HG03460 (cell line): Measurements from ENCODE around the gene PFKFB4.
"Not testable (repeated sequence)": the region's sequence is repeated elsewhere in the genome, so short reads cannot be mapped to it uniquely, and the experiment has no call there.

Source experiments
- ATAC-seq: cut with Tn5 transposase; IDR thresholded peaks from one replicate; pipeline ENCODE4 v1.9.1; 2021; ENCODE audit not compliant: unreplicated experiment

Gene PFKFB4

DNA sequence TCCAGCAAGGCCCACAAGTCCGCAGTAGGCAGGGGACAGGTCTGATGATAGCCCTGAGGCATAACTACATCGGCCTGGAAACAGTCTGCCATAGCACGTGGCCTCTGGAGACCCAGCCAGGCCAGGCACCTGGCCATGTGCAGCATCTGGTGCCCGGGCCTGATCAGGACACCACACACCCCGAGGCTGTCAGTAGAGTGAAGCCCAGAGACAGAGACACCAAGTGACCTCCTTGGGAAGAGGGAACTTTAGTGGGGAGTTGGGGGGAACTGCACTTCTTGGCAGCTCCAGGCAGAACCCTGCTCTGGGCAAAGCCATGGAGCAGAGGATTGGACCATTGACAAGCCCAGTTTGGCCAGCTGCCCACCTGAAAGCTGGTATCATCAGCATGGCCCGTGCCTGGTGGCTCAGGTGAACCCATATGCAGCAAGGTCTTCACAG, 53.9 kb downstream of the PFKFB4 start:
- ATAC-seq, result no peak

DNA sequence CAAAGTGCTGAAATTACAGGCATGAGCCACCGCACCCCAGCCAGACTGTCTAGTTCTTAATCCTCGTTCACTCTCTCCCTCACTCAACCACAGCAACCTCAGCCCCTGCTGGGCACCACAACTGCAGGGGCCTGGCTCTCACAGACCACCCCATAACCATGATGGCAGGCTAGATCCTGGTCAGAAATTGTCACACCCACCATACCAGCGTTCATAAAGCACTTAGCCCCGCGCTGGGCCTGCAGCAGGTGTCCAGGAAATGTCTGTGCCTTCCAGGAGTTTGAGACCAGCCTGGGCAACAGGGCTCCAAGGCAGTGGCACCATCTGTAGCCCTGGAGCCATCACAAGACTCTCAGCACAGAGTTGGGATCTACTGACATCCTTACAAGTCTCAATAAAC, 54.5 kb downstream of the PFKFB4 start:
- no peak for ATAC-seq

DNA sequence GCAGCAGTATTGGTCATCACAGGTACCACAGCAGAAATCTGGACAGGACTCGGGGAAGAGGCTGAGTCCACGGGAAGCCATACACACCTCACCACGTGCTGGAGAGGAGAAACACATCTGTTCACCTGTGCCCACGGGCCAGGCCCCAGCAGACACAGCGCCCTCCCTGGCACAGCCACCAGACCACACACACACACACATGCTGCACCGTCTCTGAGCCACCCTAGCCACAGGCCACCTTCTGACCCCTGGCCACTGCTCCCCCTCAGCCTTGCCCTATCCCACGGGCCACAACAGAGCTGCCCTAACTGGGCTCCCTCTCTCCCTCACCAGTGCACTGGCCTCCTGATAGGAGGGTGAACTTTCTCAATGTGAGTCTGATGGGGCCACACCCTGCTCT, 55.4 kb downstream of the PFKFB4 start:
- ATAC-seq, result no peak

DNA sequence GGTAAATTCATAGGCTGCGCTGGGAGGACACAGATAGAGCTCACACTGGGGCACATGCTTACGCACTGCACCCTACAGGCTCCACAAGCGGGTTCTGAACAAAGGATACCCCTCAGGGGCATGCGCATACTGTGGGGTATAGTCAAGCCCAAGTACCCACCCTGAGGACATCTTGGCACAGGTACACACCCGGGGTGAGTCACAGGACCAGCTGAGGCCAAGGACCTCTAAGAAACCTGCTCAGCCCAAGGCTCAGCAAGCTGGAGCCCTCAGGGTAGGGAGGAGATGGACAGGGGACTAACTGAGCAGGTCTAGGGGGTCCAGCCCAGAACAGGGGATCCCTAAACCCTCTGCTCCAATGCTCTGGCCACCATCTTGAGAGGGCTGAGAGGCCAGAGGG, 55.9 kb downstream of the PFKFB4 start:
- ATAC-seq, result no peak

DNA sequence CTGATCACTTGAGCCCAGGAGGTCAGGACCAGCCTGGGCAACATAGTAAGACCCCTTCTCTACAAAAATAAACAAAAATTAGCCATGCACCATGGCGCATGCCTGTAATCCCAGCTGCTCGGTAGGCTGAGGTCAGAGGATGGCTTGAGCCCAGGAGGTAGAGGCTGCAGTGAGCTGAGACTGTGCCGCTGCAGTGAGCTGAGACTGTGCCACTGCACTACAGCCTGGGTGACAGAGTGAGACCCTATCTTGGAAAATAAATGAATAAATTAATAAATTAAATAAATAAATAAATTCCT, 63.5 kb downstream of the PFKFB4 start:
- no peak for ATAC-seq

DNA sequence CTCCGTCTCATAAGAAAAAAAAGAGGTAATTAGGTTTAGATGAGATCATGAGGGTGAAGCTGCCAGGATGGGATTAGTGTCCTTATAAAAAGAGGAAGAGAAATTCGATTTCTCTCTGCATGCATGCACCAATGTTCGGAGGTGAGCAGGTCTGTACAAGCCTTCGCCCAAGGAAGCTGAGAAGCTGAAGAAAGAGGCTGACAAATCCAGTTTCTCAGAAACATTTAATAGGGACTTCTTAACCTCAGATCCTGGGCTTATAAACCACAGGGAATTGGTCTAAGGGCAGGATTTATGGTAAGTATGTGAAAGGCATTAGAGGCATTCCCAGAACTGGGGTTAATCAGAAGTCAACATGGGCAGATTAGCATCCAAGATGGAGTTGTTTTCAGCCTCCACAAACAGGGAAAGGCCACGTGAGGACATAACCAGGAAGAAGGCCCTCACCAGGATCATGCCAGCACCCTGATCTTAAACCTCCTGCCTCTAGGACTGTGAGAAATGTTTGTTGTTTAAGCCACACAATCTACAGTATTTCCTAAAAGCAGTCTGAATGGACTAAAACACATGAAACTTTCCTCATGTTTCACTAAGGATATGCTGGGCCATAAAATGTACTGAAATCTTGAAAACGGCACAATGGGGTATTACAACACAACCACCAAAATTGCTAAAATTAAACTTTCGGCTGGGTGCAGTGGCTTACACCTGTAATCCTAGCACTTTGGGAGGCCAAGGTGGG, 64.0 kb downstream of the PFKFB4 start:
- no peak for ATAC-seq

DNA sequence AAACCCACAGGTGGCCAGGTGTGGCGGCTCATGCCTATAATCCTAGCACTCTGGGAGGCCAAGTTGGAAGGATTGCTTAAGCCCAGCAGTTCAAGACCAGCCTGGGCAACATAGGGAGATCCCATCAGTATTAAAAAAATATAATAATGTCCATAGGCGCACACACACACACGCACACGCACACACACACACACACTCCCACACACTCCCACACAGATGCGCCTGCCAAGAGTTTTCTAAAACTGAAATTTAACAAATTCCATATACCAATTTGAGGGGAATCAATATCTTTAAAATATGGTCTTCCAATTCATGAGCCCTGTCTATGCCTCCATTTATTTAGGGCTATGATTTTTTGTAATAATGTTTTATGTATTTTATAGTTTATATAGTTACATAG, 69.7 kb downstream of the PFKFB4 start:
- ATAC-seq, result no peak

DNA sequence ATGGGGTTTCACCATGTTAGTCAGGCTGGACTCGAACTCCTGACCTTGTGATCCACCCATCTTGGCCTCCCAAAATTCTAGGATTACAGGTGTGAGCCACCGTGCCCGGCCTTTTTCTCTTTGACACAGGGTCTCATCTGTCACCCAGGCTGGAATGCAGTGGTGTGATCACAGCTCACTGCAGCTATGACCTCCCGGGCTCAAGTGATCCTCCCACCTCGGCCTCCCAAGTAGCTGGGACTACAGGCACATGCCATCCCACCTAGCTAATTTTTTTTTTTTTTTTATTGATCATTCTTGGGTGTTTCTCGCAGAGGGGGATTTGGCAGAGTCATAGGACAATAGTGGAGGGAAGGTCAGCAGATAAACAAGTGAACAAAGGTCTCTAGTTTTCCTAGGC, 73.8 kb downstream of the PFKFB4 start:
- ATAC-seq, result not testable (repeated sequence)

DNA sequence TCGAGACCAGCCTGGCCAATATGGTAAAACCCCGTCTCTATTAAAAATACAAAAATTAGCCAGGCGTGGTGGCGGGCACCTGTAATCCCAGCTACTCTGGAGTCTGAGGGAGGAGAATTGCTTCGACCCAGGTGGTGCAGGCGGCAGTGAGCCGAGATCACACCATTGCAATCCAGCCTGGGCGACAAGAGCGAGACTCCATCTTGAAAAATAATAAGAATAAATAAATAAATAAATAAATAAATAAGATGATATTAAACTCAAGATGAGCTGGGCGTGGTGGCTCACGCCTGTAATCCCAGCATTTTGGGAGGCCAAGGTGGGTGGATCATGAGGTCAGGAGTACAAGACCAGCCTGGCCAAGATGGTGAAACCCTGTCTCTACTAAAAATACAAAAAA, 75.7 kb downstream of the PFKFB4 start:
- not testable (repeated sequence) for ATAC-seq

DNA sequence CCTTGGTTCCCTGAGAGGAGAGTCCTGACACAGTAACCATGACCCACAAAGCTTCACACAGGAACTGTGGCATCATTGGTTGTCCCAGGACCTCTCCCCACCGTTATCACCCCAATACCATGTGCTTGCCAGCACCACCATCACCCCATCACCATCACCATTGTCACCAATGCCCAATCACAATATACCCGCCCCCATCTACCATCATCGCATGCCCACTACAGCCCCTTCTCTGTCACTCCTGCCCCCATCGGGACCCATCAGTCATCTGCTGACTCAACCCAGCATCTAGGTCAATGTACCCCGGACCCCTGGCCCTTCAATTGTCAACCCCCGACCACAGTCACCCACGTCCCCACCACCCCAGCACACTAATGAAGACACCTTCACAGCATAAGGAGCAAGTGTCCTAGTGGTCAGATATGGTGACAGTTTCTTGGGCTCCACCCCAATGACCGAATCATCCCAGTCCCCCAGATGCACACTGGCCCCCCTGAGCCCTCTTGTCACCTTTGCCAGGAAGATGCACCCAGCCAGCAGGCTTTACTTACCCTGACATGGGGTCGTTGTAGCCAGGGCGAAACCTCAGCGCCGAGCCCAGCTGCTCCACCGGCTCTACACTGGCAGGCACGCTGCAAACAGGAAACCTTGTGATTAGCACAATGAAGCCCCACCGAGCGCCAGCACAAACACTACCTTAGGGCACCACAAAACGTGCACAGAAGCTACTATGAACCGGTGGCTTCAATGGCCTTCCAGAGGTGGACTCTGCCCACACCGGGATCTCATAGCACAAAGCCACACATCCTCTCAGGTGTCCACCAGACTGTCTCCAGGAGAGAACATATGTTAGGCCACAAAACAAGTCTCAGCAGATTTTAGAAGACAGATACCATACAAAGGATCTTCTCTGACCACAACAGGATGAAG, 77.7 kb downstream of the PFKFB4 start:
- ATAC-seq, result peak; percentile 46

DNA sequence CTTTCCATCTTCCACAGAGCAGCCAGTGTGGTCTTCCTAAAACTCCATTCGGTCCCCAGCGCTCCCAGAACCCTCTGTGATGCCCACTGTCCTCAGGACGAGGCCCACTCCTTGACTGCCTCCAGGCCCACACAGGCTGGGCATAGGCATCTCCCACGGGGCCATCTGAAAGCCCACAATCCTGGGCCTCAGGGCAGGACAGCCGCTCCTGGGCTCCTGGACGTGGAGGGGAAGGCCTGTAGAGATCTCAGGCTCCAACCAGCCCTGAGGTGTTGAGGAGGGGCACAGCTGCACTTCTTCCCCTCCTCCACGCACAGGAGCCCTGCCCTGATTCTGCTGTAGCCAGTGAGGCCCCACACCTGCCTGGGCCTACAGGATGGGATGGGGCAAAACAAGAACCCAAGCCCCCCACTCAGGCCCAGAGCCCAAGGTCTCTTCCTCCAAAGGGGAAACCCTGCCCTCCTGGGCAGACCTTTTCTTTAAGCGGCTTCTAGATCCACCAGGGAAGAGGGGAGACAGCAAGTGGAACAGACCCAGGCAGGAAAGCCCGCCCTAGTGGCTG, 78.6 kb downstream of the PFKFB4 start:
- no peak for ATAC-seq

DNA sequence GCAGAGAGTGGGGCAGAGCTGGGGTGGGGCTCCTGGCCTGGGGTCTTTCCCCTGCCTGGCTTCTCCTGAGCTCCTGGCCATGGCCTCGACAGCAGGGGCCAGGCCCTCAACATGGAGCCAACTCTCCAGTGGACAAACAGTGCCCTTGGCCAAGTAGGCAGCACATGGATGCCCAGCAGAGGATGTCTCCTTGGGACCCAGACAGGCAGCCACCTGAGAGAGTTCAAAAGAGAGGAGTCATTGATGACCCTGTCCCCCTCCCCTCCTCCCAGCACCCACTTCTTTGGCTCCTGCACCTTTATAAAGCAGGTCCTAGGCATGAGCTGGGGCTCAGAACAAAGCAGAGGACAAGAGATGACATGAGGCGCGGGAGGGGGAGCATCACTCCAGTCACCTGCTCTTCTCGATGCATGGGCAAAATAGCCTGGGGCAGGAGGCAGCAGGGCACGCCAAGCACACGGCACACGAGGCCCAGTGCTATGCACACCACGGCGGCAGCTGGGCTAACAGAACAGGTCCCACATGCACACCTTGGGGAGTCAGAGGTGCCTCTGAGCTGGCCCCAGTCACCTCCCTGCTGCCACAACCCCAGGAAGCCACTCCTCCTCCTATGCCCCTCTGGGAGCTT, 80.1 kb downstream of the PFKFB4 start:
- ATAC-seq, result no peak

DNA sequence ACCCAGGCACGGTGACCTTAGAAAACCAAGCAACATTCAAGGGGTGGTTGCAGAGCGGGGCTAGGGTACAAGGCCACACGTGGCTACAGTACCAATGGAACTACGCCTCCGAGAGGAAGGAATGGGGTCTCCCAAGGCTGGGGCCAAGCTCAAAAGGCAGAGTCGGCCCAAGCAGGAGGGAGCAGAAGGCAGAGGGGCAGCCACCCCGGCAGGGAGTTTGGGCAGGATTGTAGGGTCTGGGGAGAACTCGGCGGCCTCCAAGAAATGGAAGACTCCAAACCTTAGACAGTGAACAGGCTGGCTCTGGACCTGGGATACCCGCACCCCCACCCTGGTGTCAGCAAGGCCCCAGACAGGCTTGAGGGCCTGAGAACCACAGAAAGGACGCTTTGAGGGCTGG, 81.4 kb downstream of the PFKFB4 start:
- no peak for ATAC-seq

DNA sequence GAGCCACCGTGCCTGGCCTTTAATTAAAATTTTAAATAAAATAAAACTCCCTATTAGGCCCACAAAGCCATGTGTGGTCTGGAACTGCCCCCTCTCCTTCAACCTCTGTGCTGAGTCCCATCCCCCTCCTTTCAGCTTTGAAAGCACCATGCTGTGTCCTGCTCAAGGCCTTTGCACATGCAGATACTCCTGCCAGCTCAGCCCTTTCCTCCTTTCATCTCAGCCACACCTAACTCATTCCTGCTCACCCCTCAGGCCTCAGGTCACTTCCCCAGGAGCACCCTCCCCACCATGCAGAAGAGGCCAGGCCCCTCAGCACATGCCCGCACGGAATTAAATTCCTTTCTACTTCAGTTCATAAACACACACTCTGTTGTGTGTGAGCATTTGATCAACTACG, 82.0 kb downstream of the PFKFB4 start:
- no peak for ATAC-seq

DNA sequence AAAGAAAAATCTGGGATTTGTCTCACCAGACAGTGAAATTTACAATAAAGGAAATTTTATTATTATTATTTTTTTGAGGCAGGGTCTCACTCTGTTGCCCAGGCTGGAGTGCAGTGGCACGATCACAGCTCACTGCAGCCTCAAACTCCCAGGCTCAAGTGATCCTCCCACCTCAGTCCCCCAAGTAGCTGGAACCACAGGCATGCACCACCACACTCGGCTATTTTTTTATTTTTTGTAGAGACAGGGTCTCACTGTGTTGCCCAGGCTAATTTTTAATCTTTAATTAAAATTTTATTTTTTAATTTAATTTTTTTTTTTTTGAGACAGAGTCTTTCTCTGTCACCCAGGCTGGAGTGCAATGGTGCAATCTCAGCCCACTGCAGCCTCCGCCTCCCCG, 82.6 kb downstream of the PFKFB4 start:
- ATAC-seq, result not testable (repeated sequence)

DNA sequence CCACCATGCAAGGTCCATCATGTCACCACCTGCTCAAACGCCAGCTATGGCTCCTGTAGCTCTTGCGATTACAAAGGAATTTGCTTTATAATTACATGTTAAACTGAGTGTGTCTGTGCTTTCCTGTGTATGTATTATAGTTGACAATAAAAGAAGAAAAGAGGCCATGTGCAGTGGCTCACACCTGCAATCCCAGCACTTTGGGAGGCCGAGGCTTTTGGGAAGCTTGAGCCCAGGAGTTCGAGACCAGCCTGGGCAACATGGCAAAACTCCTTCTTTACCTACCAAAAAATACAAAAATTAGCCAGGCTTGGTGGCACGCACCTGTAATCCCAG, 83.0 kb downstream of the PFKFB4 start:
- no peak for ATAC-seq

DNA sequence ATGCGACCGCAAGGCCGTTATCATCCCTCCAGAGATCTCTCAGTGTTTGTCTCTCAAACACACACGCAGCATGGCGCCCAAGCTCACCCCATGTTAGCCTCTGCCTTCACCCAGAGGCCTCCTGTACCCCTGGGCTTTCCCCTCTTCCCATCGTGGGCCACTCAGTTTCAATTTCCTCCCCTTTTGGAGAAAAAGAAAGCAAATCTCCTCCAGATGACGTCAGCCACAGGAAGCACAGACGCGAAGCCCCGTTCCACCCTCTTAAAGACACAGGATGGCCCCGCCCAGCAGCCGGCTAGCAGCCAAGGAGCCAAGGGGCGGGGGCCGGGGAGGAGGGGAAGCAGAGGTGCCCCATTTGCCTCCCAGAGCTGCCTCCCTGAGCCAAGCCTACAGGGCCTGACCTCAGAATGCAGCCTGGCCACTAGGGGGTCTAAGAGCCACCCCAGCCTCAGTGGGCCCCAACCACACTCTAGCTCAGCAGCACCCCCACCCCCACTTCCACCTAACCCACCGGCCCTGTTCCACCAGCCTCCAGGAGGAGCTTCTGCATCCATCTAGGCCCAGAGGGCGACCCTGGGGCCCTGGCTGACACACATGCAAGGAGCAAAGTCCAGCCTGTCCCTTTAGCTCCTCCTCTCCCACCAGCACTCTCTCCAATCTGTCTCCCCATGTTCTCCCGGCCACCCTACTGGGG, 83.5 kb downstream of the PFKFB4 start:
- ATAC-seq, result peak; percentile 73

DNA sequence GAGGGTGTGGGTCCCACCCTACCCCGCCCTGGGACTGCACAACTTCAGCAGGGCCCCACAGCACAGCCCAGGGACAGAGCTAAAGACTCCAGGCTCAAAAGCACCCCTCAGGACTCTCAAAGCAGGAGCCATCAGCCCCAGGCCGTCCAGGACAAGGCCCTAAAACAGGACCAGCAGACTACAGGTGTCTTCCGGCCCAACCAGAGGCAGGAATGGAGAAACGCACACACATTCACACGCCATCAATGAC, 84.0 kb downstream of the PFKFB4 start:
- ATAC-seq, result no peak

DNA sequence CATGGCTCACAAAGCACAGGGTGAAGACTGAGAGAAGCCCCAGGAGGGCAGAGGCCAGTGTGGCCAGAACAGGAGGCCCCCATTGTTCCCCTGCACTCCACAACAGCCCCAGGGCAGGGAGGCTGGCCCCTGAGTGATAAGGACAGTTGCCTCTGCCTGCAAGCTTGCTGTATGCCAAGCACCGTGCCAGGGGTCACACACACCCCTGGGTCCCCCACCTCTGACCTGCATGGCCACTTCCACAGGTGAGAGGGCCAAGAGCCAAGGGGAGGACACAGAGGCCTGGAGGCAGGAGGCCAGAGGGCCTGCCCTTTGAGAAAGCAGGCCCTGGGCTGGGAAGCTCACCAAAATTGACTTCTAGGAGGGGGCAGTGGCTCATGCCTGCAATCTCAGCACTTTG, 86.3 kb downstream of the PFKFB4 start:
- no peak for ATAC-seq

DNA sequence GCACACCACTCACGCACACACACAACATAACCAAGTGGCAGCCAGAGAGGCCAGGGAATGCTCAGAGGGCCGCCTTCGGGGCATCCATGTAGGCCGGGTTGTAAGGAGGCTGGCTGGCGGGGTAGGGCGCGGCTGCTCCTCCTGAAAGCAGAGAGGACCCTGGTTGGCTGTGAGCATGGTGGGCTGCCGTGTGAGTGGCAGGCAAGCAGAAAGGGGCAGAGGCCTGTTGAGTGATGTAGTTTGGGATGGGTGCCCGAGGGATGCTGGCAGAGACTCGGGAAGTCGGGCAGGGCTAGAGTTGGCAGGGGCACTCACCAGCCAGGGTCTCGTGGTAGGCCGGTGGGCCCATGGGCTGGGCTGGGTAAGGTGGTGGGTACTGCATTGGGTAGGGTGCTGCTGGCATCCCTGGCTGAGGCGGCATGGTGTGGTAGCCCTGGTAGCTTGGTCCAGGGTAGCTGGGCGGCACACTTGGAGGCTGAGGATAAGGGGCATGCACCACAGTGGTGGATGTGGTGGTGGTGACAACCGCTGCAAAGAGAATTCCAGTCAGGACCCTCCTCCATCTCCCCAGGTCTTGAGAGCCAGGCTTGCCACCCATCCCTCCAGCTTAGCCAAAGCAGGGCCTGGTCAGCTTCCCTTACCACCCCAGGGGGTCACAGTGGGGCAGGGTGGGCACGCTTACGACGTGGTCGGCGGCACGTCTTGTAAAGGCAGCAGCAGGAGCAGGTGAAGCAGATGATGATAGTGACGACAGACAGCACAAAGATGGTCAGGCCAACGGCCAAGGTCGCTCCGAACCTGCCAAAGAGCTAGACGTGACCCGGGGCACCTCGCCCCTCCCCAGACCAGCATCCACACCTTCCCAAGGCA, 87.3 kb downstream of the PFKFB4 start:
- ATAC-seq, result no peak

DNA sequence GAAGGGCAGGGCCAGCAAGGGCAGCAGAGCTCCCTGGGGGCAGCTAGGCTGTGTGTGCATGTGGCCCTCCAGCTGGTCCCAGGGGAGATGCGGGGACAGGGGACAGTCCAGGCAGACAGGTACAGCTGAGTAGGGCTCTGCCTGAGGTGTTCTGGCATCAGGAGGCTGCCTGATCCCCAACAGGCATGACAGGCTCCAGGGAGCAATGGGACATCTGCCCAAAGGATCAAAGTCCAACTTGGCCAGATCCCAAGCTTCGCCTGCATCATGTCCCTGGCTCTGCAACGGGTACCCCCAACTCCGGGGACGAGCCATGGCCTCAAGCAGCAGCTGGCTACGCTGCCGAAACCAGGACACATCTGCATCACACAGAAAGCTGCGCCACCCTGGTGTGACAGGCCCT, 88.3 kb downstream of the PFKFB4 start:
- ATAC-seq, result no peak
